ENCODE results near the gene OSBPL6.

The OSBPL6 gene

DNA sequence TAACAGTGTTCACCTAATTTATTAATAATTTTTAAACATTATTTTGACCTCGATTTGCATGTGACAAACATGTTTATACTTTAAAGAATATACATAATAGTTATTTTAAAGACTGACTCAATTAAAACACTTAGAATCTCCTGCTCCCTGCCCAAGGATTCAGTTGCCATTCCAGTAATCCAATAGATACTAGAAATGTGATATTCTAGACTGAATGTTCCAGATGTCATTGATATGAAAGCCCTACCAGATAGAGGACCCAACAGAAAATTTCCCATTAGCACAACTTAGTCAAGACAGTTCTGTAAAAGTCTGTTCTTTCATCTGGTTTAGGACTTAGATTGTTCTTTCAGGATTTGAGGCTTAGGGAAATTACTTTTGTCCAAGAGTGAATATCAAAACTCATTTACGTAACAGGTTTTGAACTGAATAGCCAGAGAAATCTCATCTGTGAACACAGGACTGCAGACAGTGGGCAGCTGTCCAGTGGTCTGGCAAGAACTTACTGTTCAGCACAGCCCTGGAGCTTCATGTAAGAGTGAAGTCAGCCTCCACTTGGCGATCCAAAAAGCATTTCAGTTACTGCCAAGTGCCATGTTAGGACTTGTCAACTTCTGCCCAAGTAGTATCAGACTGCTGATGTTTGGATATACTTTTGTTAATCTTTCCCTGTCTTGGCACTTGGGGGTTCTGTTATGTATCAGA lies 77.5 kb downstream of the OSBPL6 start:
- no peak for DNase-seq (ENCODE audit: low read depth, low spot score)

- no peak for DNase-seq (ENCODE audit: low read depth, low spot score)
These were observed 79.6 kb downstream of the OSBPL6 start for GRCh38 chr2:178273787-178274360.

DNA sequence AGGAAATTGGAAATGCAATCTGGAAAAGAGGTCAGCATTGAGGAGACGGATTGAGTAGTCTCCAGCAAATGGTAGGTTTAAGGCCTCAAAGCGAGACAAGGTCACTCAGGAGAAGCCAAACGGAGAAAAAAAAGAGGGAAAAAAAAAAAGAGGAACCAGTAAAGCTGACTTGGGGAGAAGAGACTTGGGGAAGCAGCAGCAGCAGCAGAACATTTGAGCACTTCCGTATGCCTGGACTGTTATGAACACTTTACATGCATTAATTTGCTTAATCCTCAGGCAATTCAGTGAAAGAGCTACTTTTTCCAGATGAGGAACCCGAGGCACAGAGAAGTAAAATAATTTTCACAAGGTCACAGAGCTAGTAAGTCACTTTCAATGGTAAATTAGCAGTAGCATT lies 81.3 kb downstream of the OSBPL6 start:
- no peak for DNase-seq (ENCODE audit: low read depth, low spot score)

DNA sequence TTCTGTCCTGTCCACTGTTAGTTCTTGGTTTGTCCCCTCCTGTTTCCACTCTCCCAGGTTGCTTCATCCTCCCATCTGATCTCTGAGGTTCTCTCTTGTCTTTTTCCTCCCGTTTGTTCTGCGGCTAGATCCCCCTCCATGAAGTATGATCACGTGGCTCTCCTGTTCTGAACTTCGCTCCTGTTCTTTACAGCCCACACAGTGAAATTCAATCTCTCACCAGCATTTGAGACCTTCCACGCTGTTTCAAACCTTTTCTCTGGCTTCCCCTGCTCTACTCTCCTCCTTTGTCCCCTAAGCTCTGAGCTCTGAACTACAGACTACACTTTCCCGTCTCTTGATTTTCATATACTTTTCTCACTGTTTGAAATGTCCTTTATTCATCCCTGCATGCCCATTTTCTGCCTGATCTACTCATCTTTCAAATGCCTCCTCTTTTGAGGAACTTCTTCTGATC lies 83.5 kb downstream of the OSBPL6 start:
- no peak for DNase-seq (ENCODE audit: low read depth, low spot score)

DNA sequence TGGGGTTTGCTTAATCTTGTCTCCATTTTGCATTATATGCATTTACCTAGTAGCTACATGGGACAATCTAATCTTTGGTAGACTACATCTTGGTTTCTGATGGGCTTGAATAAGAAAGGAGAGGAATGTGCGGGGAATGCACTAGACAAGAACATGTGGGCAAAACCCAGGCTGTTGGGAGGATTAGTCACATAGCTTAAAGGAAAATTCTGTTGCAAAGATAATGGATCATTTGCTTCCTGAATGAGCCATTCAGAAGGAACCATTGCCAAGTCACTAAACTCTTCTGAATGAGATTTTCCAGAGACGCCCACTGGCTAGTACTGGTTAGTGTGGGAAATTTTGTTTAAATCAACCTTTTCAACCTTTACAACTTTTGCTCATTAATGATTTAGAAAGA lies 84.8 kb downstream of the OSBPL6 start:
- DNase-seq (ENCODE audit: low read depth, low spot score) = no peak

DNA sequence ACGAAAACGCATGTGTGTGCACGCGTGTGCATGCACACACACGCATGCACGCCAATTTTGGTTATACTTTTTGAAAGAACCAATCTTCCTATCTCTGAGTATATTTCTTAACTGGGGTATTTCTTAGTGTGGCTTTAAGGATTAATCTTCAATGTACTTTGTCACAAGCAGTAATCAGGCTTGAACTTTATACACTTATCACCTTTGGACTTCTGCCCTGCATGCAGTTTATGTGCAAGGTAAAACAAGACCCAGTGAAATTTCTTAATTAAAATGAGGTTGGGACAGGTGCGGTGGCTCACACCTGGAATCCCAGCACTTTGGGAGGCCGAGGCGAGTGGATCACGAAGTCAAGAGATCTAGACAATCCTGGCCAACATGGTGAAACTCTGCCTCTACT lies 85.3 kb downstream of the OSBPL6 start:
- no peak for DNase-seq (ENCODE audit: low read depth, low spot score)

- no peak for DNase-seq (ENCODE audit: low read depth, low spot score)
These were observed 86.0 kb downstream of the OSBPL6 start for GRCh38 chr2:178280244-178280852.

DNA sequence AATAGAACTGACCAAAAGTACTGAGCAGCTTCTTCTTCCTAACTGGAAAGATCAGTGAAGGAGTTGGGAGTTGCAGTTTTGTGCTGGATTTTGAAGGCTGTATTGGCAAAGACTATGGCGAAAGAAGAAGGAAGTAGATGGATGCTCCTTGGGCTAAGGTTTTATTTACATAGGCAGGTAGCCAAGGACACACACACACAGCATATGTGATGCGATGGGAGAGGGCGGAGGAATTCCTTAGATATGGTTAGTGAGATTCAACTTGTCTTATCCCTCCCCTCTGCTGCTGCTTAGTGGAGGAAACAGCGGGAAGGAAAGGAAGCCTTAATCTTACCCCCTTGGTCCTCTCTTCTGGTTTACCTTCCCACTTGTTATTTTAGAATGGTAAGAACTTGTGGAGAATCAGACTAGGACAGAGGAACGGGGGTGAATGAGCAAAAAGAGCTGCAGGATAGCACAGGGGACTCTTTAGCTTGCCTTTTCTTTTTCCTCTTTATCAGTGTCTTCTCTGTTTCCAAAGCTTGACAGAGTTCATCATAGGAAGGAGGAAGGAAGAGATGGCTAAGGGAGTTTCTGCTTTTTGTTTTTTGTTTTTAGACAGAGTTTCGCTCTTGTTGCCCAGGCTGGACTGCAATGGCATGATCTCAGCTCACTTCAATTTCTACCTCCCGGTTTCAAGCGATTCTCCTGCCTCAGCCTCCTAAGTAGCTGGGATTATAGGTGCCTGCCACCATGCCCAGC lies 87.9 kb downstream of the OSBPL6 start:
- DNase-seq (ENCODE audit: low read depth, low spot score) = peak; percentile 29

DNA sequence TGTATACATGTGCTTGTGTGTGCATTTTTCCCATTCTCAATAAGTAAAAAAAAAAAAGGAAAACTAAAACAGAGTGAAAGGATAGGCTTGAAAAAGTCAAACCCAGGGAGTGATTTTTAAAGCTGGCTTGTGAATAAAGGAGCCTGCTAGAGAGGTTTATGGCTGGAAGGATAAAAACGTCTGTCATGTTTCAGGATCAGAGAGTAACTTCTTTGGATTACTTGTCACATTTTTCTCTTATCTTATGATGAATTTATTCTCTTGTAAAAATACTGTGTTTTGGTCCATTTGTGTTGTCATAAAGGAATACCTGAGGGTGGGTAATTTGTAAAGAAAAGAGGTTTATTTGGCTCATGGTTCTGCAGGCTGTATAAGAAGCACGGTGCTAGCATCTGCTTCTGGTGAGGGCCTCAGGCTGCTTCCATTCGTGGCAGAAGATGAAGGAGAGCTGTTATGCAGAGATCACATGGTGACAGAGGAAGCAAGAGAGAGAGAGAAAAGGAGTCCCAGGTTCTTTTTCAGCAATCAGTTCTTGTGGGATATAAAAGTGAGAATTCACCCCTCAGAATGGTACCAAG lies 89.1 kb downstream of the OSBPL6 start:
- no peak for DNase-seq (ENCODE audit: low read depth, low spot score)

DNA sequence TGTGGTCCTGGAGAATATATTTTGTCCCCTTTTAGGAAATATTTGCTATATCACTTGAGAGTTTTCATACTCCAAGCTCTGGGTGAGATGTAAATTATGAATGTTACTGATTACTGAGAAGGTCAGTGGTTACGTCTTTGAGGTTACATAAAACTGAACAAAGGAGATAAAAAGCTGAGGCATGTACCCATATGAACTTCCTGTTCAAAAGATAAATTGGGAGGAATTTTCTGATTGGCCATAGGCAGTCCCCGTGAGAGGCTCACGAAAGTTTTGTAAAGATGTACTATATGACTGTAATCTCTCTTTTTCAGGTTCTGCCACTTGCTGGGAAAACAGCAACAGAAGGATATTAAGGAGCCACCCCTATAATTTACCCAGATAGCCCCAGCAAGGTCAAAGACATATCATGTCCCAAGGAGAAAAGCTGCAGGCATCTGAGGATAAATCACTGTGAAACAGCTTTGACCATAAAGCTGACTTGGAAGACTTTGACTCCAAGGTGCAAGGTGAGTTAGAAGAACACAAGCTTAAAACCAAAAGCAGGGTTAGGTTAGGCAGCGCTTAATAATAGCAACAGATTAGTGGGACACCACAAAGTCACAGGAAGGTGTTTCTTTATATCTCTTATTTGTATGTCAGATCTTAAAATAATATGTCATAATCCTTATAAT lies 90.4 kb downstream of the OSBPL6 start:
- DNase-seq (ENCODE audit: low read depth, low spot score) = no peak

DNA sequence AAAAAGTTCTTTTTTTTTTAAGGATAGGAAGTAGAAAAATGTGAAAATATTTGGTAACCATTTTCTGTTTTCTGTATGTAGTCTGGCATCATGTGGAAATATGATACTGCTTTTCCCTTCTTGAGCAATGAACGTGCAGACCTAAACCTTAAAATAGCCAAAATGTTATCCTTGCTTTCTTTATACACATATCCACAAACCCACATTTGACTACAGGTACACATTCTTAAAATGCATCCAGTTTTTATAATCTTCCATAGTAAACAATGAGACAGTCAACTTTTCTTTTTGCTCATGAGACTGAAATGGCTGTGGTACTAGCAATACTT lies 90.9 kb downstream of the OSBPL6 start:
- no peak for DNase-seq (ENCODE audit: low read depth, low spot score)

DNA sequence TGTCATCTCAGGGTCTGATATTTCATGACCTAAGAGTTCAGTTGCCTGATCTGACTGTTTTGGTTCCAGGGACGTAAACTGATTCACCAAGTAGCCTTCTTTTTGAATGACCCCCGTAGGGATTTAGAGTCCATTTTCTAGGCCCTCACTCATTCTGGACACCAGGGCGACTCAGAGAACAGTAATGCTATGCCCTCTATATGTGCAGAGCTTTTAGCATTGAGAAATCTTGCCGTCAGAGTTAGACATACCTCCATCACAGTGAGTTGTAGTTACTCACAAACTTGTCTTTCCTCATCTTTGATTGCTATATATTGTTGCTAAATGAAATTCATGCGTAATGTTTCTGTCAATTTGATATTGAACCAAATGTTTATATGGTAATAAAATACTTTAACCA lies 92.3 kb downstream of the OSBPL6 start:
- no peak for DNase-seq (ENCODE audit: low read depth, low spot score)

GRCh38 chr2:178287652-178288344 lies 93.5 kb downstream of the OSBPL6 start:
- no peak for DNase-seq (ENCODE audit: low read depth, low spot score)

- DNase-seq (ENCODE audit: low read depth, low spot score) = no peak
These were observed 97.4 kb downstream of the OSBPL6 start for GRCh38 chr2:178291703-178292102.

DNA sequence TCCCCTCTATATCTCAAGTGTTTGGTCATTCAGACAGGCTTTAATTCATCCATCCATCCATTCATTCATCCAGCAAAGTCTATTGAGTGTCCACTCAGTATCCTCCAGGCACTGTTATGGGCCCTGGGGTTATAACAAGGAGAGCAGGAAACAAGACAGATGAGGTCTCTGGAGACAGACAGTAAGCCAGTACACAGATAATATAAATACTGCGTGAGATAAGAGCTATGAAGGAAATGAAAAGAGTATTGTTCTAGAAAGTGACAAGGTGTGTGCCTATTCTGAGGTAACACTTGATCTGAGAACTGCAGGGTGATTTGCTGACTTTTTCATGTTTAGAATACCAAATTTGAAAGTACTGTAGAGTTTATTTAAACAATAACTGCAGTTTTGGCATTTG lies 98.3 kb downstream of the OSBPL6 start:
- no peak for DNase-seq (ENCODE audit: low read depth, low spot score)

GRCh38 chr2:178295115-178295514 lies 100.8 kb downstream of the OSBPL6 start:
- DNase-seq (ENCODE audit: low read depth, low spot score) = no peak

GRCh38 chr2:178295906-178296305 lies 101.6 kb downstream of the OSBPL6 start:
- no peak for DNase-seq (ENCODE audit: low read depth, low spot score)

- DNase-seq (ENCODE audit: low read depth, low spot score) = no peak
These were observed 102.2 kb downstream of the OSBPL6 start for GRCh38 chr2:178296394-178297090.

- DNase-seq (ENCODE audit: low read depth, low spot score) = no peak
These were observed 102.7 kb downstream of the OSBPL6 start for GRCh38 chr2:178297091-178297411.

- no peak for DNase-seq (ENCODE audit: low read depth, low spot score)
These were observed 104.5 kb downstream of the OSBPL6 start for GRCh38 chr2:178298785-178299212.

All from brain pericyte (primary cell).